OCI-LY3 (cell line): ENCODE results near the gene CNOT2.

ENCODE experiments used
- H2AFZ ChIP-seq: fragments of 200-600, 300-600 bp; shearing (Covaris generic); 2 replicates; pipeline ENCODE4 v1.6.0; 2014; ENCODE audit warnings: antibody characterized with exemption, low read depth, low read length
- H3K27ac ChIP-seq: fragments of 200-600, 300-600 bp; sonication (generic); 2 replicates; pipeline ENCODE4 v1.5.1; 2014; ENCODE audit warnings: mild to moderate bottlenecking, low read length, moderate library complexity, mixed read lengths
- H3K27me3 ChIP-seq: fragments of 200-600, 300-600 bp; sonication (generic); 2 replicates; pipeline ENCODE4 v1.6.1; 2014; ENCODE audit warnings: low read depth, low read length, mixed read lengths
- H3K36me3 ChIP-seq: fragments of 200-600, 300-600 bp; sonication (generic); replicated peaks from 2 replicates; pipeline ENCODE3; 2014; ENCODE audit warnings: low read depth, low read length, mixed read lengths
- H3K4me1 ChIP-seq: fragments of 300-600, 200-600 bp; sonication (generic); 2 replicates; pipeline ENCODE4 v1.6.1; 2014; ENCODE audit warnings: low read length, mixed read lengths
- H3K4me2 ChIP-seq: fragments of 200-600, 300-600 bp; sonication (generic); 2 replicates; pipeline ENCODE4 v1.6.1; 2014; ENCODE audit warnings: low read length, mixed read lengths
- H3K4me3 ChIP-seq: fragments of 300-600, 200-600 bp; sonication (generic); 2 replicates; pipeline ENCODE4 v1.5.1; 2014; ENCODE audit warnings: antibody characterized with exemption, mild to moderate bottlenecking, low read length, moderate library complexity
- H3K79me2 ChIP-seq: fragments of 300-600, 200-600 bp; shearing (Covaris generic); 2 replicates; pipeline ENCODE4 v1.6.1; 2014; ENCODE audit warnings: mild to moderate bottlenecking, low read length, mixed read lengths
- H3K9ac ChIP-seq: fragments of 300-600, 200-600 bp; shearing (Covaris generic); 2 replicates; pipeline ENCODE4 v1.6.0; 2014; ENCODE audit warnings: mild to moderate bottlenecking, low read length, moderate library complexity
- H3K9me3 ChIP-seq: fragments of 200-600, 300-600 bp; shearing (Covaris generic); 2 replicates; pipeline ENCODE4 v1.6.1; 2014; ENCODE audit warnings: low read length, mixed read lengths; ENCODE audit not compliant: insufficient read depth
- H4K20me1 ChIP-seq: fragments of 200-600, 300-600 bp; sonication (generic); 2 replicates; pipeline ENCODE4 v1.6.1; 2016; ENCODE audit warnings: low read length, mixed read lengths; ENCODE audit not compliant: insufficient read depth
- EZH2phosphoT487 ChIP-seq: fragments of 200-600 bp; shearing (Covaris generic); IDR thresholded peaks from 2 replicates; pipeline ENCODE4 v1.6.1; 2018; ENCODE audit warnings: antibody characterized with exemption, mixed run types, low read depth
- TF ChIP-seq, protein P1 (sequence below): fragments of 200-600, 300-600 bp; sonication (generic); IDR thresholded peaks from 2 replicates; pipeline ENCODE4 v1.5.1; 2014; ENCODE audit warnings: antibody characterized with exemption, low read length, low read depth

The CNOT2 gene

DNA sequence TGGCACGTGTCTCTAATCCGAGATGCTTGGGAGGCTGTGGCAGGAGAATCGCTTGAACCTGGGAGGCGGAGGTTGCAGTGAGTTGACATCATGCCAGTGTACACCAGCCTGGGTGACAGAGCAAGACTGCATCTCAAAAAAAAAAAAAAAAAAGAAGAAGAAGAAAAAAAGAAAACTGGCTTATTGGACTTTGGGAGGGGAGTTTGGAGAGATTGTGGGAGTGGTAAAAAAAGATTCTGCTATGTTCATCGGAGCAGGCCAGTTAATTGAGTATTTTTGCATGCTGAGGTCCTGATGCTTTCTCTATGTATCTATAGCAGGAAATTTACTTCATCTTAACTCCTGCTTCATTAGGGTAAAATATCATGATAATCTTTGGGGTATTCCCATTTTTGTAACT is 11.6 kb downstream of the CNOT2 start:
- H3K27me3 ChIP-seq: no peaks in the 10 kb centered on the region
- H3K27ac ChIP-seq: no peak overlapping the region
- no peak overlapping the region for H3K4me2 ChIP-seq
- H3K79me2 ChIP-seq: peaks cover 97% of the 10 kb centered on the region
- peaks cover 76% of the 10 kb centered on the region for H4K20me1 ChIP-seq
- peaks cover under 1% of the 10 kb centered on the region for H3K36me3 ChIP-seq
- H3K4me1 ChIP-seq: no peaks in the 10 kb centered on the region
- no peak overlapping the region for H3K4me3 ChIP-seq
- H3K9me3 ChIP-seq: no peaks in the 10 kb centered on the region
- H3K9ac ChIP-seq: no peak overlapping the region
- no peak overlapping the region for H2AFZ ChIP-seq
- TF ChIP-seq, protein P1, sequence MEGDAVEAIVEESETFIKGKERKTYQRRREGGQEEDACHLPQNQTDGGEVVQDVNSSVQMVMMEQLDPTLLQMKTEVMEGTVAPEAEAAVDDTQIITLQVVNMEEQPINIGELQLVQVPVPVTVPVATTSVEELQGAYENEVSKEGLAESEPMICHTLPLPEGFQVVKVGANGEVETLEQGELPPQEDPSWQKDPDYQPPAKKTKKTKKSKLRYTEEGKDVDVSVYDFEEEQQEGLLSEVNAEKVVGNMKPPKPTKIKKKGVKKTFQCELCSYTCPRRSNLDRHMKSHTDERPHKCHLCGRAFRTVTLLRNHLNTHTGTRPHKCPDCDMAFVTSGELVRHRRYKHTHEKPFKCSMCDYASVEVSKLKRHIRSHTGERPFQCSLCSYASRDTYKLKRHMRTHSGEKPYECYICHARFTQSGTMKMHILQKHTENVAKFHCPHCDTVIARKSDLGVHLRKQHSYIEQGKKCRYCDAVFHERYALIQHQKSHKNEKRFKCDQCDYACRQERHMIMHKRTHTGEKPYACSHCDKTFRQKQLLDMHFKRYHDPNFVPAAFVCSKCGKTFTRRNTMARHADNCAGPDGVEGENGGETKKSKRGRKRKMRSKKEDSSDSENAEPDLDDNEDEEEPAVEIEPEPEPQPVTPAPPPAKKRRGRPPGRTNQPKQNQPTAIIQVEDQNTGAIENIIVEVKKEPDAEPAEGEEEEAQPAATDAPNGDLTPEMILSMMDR: no peak
- TF ChIP-seq EZH2phosphoT487: no peak

DNA sequence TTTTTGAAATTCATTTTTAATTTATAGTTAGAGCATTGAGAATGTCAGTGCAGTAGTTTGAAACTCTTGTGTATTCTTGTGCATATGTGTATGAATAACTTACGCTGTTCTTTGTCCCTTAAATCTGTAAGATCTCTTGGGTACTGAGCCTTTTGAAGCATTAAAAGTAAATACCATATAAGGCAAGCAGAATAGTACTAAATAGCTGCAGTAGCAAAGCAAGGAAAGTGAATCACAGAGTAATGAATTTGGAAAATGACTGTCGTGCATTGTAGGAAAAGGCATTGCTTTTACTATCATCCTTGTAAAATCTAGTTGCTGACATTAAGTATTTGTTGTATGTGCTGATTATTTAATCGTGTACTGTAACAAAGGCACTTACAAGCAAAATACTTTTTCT is 12.1 kb downstream of the CNOT2 start:
- peaks cover 97% of the 10 kb centered on the region for H3K79me2 ChIP-seq
- no peaks in the 10 kb centered on the region for H3K36me3 ChIP-seq
- H3K4me1 ChIP-seq: no peaks in the 10 kb centered on the region
- no peak overlapping the region for H2AFZ ChIP-seq
- H3K4me2 ChIP-seq: no peak overlapping the region
- H3K27me3 ChIP-seq: no peaks in the 10 kb centered on the region
- H3K9me3 ChIP-seq: no peaks in the 10 kb centered on the region
- TF ChIP-seq, protein P1: no peak
- no peak for TF ChIP-seq EZH2phosphoT487
- peaks cover 72% of the 10 kb centered on the region for H4K20me1 ChIP-seq
- H3K9ac ChIP-seq: no peak overlapping the region
- H3K4me3 ChIP-seq: no peak overlapping the region
- no peak overlapping the region for H3K27ac ChIP-seq

DNA sequence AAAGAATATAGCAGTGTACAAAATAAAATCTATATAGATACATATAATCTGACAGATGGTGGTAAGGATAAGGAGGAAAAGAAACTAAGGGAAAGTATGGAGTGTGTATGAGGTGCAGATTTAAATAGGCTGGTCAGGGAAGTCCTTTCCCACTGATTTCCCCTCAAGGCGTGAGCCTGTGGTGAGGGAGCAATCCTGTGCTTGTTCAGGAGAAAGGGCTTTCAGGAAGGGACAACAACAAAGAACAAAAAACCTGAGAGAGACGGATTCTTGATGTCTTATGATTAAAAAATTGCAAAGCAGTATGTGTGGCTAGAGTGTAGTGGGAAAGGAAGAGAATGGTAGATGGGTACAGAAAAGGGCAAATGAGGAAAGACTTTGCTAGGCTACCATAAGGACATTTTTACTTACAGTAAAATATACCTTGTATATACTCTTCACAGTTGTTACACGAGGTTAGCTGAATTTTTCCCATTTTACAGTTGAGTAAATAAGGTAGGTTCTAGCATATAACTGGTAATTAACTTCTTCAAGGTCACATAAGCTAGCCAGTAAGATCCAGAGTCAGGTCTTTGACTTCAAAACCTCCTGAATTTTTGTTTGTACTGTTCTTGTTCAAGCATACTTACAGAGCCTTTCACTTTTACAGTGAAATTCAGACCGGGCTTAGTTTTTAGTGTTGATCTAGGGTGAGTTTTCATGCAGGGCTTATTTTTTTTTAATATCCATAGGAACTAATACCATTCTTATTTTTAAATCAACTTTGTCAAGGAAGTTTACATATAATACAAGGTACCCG is 15.6 kb downstream of the CNOT2 start:
- Histone ChIP-seq H3K4me1 (peaks cover 6% of the 10 kb centered on the region), H2AFZ (no peak overlapping the region), H3K4me3 (no peak overlapping the region), H3K79me2 (peaks cover 96% of the 10 kb centered on the region), H3K9me3 (no peaks in the 10 kb centered on the region), H3K27ac (no peak overlapping the region), H3K36me3 (peaks cover 5% of the 10 kb centered on the region), H3K4me2 (no peak overlapping the region), H4K20me1 (peaks cover 70% of the 10 kb centered on the region), H3K27me3 (no peaks in the 10 kb centered on the region), H3K9ac (no peak overlapping the region)
- TF ChIP-seq, protein P1: no peak
- TF ChIP-seq EZH2phosphoT487: no peak

DNA sequence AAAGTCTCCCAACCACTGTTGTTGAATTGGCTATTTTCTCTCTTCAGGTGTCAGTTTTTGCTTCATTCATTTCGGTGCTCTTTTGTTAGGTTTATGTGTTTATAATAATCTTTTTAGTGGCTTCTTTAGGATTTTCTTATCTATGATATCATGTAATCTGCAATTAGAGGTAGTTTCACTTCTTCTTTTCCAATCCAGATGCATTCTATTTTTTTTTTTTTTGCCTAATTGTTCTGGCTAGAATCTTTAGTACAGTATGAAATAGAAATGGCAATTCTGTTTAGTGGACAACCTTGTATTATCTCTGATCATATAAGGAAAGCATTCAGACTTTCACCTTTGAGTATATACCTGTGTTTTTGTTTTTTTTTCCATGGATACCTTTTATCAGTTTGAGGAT is 17.4 kb downstream of the CNOT2 start:
- H3K9me3 ChIP-seq: no peaks in the 10 kb centered on the region
- TF ChIP-seq, protein P1: no peak
- TF ChIP-seq EZH2phosphoT487: no peak
- no peak overlapping the region for H3K9ac ChIP-seq
- H2AFZ ChIP-seq: no peak overlapping the region
- no peak overlapping the region for H3K4me2 ChIP-seq
- peaks cover 99% of the 10 kb centered on the region for H3K79me2 ChIP-seq
- H3K27me3 ChIP-seq: no peaks in the 10 kb centered on the region
- H3K36me3 ChIP-seq: peaks cover 5% of the 10 kb centered on the region
- H3K4me1 ChIP-seq: peaks cover 6% of the 10 kb centered on the region
- peaks cover 73% of the 10 kb centered on the region for H4K20me1 ChIP-seq
- no peak overlapping the region for H3K27ac ChIP-seq
- no peak overlapping the region for H3K4me3 ChIP-seq
